B cell (primary cell): ENCODE data around the gene HEYL.
"Not testable (repeated sequence)": the region's sequence is repeated elsewhere in the genome, so short reads cannot be mapped to it uniquely, and the experiment has no call there.

Experiments
- CTCF ChIP-seq: fragments of 200-600 bp; IDR thresholded peaks from one replicate; pipeline ENCODE4 v1.8.0; 2022; ENCODE audit warnings: antibody characterized with exemption, mild to moderate bottlenecking
- EZH2 ChIP-seq: IDR thresholded peaks from 2 replicates; pipeline ENCODE4 v1.6.1; 2012; ENCODE audit warnings: borderline replicate concordance, low read depth, mild to moderate bottlenecking, moderate library complexity, low read length; ENCODE audit not compliant: insufficient read depth, poor library complexity, severe bottlenecking

- not testable (repeated sequence) for TF ChIP-seq CTCF, EZH2
These were observed 35.8 kb downstream of the HEYL start for GRCh38 chr1:39603677-39604076.
